ENCODE measurements around the gene PDE10A. TPM values are rescaled to one million over a fixed set of nuclear protein-coding genes. Genes with fewer than 3 reads are reported as not detected.
"Not testable (repeated sequence)": the region's sequence is repeated elsewhere in the genome, so short reads cannot be mapped to it uniquely, and the experiment has no call there.

Gene PDE10A
- total and polyA plus RNA-seq, 12 donors, result 6.8 to 20.4 (median 14.2) TPM

DNA sequence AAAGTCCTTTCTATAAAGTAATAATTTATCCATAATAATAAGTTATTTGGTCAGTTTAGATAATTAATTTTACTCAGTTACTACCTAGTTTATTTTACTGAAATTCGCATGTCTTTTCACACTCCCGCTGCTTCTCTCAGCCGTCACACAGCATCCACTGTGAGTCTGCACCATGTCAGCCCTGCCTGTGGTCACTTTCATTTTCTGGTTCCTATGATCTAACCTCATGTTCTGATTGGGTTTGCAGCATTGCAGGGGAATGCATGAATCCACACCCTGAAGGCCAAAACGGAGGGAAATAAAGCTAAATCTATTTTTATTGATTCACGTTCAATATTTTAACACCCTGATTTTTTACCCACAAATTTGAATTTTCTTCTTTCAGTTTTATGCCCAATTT, 47.4 kb downstream of the PDE10A start:
- Histone ChIP-seq H3K36me3 (no peaks in the 10 kb centered on the region), H3K4me1 (peaks cover 0 to 18% (median 10%) of the 10 kb centered on the region in 9 donors), H3K27ac (peak overlapping the region in 9 of 10 donors; percentile 20 to 88 (median 74)), H3K4me3 (peak overlapping the region in 9 of 10 donors; percentile 8 to 52 (median 42)), H3K27me3 (no peaks in the 10 kb centered on the region), H3K9me3 (no peaks in the 10 kb centered on the region)
- DNase-seq (peak in 1 of 2 donors; percentile 44), ATAC-seq (peak in 7 of 8 donors; percentile 81 to 95 (median 90))
- 36 to 46% methylated on average over 5 of the region's 5 CpGs for WGBS, 2 donors
- TF ChIP-seq, protein P1, sequence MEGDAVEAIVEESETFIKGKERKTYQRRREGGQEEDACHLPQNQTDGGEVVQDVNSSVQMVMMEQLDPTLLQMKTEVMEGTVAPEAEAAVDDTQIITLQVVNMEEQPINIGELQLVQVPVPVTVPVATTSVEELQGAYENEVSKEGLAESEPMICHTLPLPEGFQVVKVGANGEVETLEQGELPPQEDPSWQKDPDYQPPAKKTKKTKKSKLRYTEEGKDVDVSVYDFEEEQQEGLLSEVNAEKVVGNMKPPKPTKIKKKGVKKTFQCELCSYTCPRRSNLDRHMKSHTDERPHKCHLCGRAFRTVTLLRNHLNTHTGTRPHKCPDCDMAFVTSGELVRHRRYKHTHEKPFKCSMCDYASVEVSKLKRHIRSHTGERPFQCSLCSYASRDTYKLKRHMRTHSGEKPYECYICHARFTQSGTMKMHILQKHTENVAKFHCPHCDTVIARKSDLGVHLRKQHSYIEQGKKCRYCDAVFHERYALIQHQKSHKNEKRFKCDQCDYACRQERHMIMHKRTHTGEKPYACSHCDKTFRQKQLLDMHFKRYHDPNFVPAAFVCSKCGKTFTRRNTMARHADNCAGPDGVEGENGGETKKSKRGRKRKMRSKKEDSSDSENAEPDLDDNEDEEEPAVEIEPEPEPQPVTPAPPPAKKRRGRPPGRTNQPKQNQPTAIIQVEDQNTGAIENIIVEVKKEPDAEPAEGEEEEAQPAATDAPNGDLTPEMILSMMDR (IDR thresholded peaks at IDR 0.05), result no peak
- intact Hi-C loops (cut with DNase I), result loop anchor here in 1 of 10 donors (5.0 kb wide), 1 partner anchor 42 kb away; no protein-coding TSS in a partner anchor

DNA sequence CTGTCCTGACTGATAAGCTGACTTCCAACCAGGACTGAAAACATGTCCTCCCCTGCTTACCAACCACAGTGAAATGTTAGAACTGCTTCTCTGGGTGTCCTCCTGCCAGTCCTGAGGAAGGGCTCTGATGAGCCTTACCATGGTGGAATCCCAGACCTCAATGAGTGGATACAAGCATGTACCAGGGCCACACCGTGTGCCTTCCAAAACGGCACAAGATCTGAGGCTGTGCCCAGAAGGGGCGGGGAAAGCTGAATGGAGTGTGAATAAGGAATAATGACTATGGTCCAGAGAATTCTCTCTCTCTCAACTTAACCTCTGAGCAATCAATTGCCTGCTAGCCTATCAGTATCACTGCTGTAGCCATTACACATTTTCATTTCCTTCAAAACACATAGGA, 51.7 kb downstream of the PDE10A start:
- Histone ChIP-seq H3K27me3 (no peaks in the 10 kb centered on the region), H3K9me3 (peaks cover 0 to 10% (median 0%) of the 10 kb centered on the region in 11 donors), H3K27ac (no peak overlapping the region), H3K4me3 (no peak overlapping the region), H3K4me1 (peaks cover 0 to 11% (median 3%) of the 10 kb centered on the region in 9 donors), H3K36me3 (no peaks in the 10 kb centered on the region)
- DNase-seq (peak in 1 of 2 donors; percentile 23), ATAC-seq (peak in 6 of 8 donors; percentile 34 to 90 (median 82))
- WGBS, 2 donors, result 60 to 69% methylated on average over 3 of the region's 3 CpGs
- intact Hi-C loops (cut with DNase I), result no loop called here
- TF ChIP-seq, protein P1 (IDR thresholded peaks at IDR 0.05), result no peak

- H3K27me3 ChIP-seq; H3K27ac ChIP-seq; H3K4me3 ChIP-seq; intact Hi-C loops (cut with DNase I); ATAC-seq; H3K36me3 ChIP-seq; DNase-seq: not testable (repeated sequence)
- 78 to 100% methylated on average over 1 of the region's 1 CpG for WGBS, 2 donors
- Histone ChIP-seq H3K9me3 (peaks cover 0 to 10% (median 0%) of the 10 kb centered on the region in 11 donors), H3K4me1 (peaks cover 0 to 27% (median 13%) of the 10 kb centered on the region in 9 donors)
Observed at GRCh38 chr6:165608577-165608976, 54.5 kb downstream of the PDE10A start.

DNA sequence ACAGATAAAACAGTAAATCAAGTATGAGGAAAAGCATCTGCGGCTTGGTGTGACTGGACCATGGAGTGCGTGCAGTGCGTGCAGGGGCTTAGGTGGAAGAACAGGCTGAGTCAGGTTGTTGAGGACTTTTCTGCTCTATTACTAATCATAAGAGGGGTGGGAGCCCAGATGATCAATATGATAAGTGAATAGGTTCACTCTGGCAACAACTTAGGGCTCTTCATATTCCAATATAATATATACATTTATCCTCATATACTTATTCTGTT, 56.4 kb downstream of the PDE10A start:
- no peak for ATAC-seq
- peaks cover 0 to 27% (median 13%) of the 10 kb centered on the region in 9 donors for H3K4me1 ChIP-seq

More for the DNA sequence above, 56.4 kb downstream of the PDE10A start:
- H3K27ac ChIP-seq, result no peak overlapping the region
- H3K27me3 ChIP-seq, result no peaks in the 10 kb centered on the region
- H3K36me3 ChIP-seq, result no peaks in the 10 kb centered on the region
- intact Hi-C loops (cut with DNase I), result no loop called here
- no peak for DNase-seq
- H3K4me3 ChIP-seq, result no peak overlapping the region
- peaks cover 0 to 10% (median 0%) of the 10 kb centered on the region in 11 donors for H3K9me3 ChIP-seq
- 96 to 100% methylated on average over 3 of the region's 3 CpGs for WGBS, 2 donors
- TF ChIP-seq, protein P1 (IDR thresholded peaks at IDR 0.05), result no peak
